ENCODE data around the gene JUP.

The JUP gene

DNA sequence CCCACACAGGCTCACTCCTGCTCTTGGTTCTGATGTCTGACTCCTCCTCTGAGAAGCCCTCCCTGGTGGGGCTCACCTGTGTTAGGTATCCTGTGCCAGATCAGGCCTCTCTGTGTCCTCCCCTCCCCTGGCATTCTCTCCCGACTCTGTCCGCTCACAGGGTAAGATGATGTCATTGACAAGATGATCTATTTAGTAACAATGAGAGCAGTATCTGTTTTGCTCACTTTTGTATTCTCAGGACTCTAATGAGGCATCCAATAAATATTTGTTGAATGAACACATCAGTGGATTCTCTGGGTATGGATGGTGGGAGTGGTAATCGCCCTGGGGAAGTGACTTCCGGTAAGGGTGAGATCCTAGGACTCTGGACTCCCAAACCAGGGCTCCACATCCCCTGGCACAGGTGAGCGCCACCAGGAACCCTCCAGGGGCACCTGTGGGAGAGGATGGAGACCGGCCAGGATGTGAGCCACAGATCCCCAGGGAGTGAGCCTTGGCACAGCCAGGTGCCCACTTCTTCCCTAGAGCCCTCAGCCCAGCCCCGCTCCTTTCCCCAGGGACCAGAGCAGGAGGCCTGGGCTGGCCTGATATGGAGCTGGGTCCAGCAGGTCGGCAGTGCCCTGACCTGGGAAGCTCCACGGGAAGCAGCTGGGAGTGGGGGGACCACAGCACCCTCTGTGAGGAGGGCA is 46.7 kb downstream of the JUP start:
- no peak overlapping the region for H3K27ac ChIP-seq (ENCODE audit: low read length)

DNA sequence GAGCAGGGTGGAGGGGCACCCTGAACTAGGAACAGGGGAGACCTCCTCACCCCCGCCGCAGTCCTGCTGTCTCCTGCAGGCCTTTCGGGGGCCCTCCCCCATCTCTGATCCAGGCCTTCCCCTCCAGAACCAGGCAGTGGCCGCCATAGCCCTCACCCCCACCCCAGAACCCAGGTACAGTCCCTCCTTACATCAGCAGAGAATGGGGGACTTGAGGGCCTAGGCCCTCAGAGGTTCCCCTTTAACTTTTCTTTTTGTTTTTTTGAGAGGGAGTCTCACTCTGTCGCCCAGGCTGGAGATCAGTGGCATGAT is 47.8 kb downstream of the JUP start:
- H3K36me3 ChIP-seq (ENCODE audit: control insufficient read depth, low read depth, low read length) = no peaks in the 10 kb centered on the region
- H3K9ac ChIP-seq (ENCODE audit: low read length) = peak overlapping the region; percentile 59
- H3K27me3 ChIP-seq (ENCODE audit: control insufficient read depth, insufficient read depth, low read length) = peaks cover 42% of the 10 kb centered on the region
- H3K4me1 ChIP-seq (ENCODE audit: control insufficient read depth, low read depth, low read length) = peaks cover 7% of the 10 kb centered on the region
- H3K9me3 ChIP-seq (ENCODE audit: control insufficient read depth, low read depth, low read length) = no peaks in the 10 kb centered on the region
- no peak overlapping the region for H3K4me3 ChIP-seq (ENCODE audit: low read length)
- H3K27ac ChIP-seq (ENCODE audit: low read length) = no peak overlapping the region

More for the DNA sequence above, 46.7 kb downstream of the JUP start:
- H3K4me3 ChIP-seq (ENCODE audit: low read length) = no peak overlapping the region
- H3K9me3 ChIP-seq (ENCODE audit: control insufficient read depth, low read depth, low read length) = no peaks in the 10 kb centered on the region
- no peaks in the 10 kb centered on the region for H3K36me3 ChIP-seq (ENCODE audit: control insufficient read depth, low read depth, low read length)
- no peak overlapping the region for H3K9ac ChIP-seq (ENCODE audit: low read length)
- peaks cover 32% of the 10 kb centered on the region for H3K27me3 ChIP-seq (ENCODE audit: control insufficient read depth, insufficient read depth, low read length)
- H3K4me1 ChIP-seq (ENCODE audit: control insufficient read depth, low read depth, low read length) = peaks cover 7% of the 10 kb centered on the region

DNA sequence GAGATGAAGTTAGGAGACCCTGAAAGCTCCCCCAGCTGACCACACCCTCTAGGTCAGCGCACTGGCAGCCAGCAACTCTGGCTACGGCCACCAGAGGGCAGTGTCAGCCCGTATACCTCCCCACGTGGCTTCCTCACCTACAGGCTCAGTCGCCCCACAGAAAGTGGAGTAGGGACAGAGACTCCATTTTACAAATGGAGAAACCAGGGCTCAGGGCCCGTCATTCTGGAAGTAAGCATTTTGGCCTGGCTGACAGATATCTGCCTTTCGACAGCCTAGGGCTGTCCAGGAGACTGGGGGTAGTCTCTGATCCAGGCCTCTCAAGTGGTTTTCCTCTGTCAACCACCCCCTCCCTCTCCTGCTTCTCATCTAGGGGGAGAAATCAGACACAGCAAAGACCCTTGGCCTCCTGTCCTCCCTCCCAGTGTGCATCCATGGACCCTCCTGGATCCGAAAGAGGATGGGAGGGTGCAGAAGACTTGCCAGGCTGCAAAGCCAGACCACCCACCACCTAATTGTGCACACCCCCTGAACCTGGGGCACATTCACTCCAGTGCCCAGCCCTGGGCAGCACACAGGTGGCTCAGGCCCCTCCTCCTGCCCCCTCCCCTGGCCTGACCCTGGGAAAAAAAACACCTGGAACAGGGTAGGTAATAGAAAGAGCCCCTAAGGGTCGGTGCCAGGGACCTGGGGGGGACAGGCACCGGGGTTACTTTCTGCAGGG is 48.3 kb downstream of the JUP start:
- no peak overlapping the region for H3K4me3 ChIP-seq (ENCODE audit: low read length)
- peak overlapping the region; percentile 59 for H3K9ac ChIP-seq (ENCODE audit: low read length)
- no peaks in the 10 kb centered on the region for H3K9me3 ChIP-seq (ENCODE audit: control insufficient read depth, low read depth, low read length)
- no peaks in the 10 kb centered on the region for H3K36me3 ChIP-seq (ENCODE audit: control insufficient read depth, low read depth, low read length)
- peaks cover 7% of the 10 kb centered on the region for H3K4me1 ChIP-seq (ENCODE audit: control insufficient read depth, low read depth, low read length)
- H3K27me3 ChIP-seq (ENCODE audit: control insufficient read depth, insufficient read depth, low read length) = peaks cover 47% of the 10 kb centered on the region
- H3K27ac ChIP-seq (ENCODE audit: low read length) = peak overlapping the region; percentile 58

DNA sequence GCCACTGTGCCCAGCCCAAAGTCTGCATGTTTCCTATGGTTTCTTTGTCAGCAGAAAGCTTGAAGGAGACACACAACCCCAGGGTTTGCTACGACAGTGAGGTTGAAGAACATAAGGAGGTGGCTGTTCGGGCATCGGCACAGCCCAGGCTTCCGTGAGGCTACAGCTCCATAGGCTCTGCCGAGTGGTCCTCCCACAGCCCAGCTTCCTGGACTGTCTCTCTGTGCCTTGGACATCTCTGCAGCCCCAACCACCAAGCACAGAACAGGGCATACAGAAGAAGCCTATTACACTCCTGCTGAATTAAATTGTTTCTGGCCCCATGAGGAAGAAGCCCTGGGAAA is 48.9 kb downstream of the JUP start:
- Histone ChIP-seq H3K9ac (ENCODE audit: low read length) (no peak overlapping the region), H3K4me1 (ENCODE audit: control insufficient read depth, low read depth, low read length) (peaks cover 7% of the 10 kb centered on the region), H3K4me3 (ENCODE audit: low read length) (no peak overlapping the region), H3K9me3 (ENCODE audit: control insufficient read depth, low read depth, low read length) (no peaks in the 10 kb centered on the region), H3K27ac (ENCODE audit: low read length) (no peak overlapping the region), H3K36me3 (ENCODE audit: control insufficient read depth, low read depth, low read length) (no peaks in the 10 kb centered on the region), H3K27me3 (ENCODE audit: control insufficient read depth, insufficient read depth, low read length) (peaks cover 53% of the 10 kb centered on the region)

DNA sequence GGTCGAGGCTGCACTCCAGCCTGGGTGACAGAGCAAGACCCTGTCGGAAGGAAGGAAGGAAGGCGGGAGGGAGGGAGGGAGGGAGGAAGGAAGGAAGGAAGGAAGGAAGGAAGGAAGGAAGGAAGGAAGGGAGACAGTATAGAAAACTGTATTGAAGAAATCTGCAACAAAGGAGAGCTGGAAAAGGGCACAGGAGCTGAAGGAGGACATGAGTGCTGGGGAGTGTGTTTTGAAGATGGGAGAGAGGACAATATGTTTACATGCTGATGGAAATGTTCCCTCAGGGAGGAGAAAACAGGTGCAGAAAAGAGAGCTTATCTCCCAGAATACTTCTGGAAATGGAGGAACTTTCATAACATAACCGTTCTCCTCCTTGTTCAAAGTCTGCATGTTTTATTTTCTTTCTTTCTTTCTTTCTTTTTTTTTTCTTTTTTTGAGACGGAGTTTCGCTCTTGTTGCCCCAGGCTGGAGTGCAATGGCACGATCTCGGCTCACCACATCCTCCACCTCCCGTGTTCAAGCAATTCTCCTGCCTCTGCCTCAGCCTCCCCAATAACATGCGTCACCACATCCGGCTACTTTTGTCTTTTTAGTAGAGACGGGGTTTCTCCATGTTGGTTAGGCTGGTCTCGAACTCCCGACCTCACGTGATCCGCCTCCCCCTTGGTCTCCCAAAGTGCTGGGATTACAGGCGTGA is 49.4 kb downstream of the JUP start:
- Histone ChIP-seq H3K4me3 (ENCODE audit: low read length) (no peak overlapping the region), H3K4me1 (ENCODE audit: control insufficient read depth, low read depth, low read length) (peaks cover 7% of the 10 kb centered on the region), H3K27me3 (ENCODE audit: control insufficient read depth, insufficient read depth, low read length) (peaks cover 58% of the 10 kb centered on the region)

DNA sequence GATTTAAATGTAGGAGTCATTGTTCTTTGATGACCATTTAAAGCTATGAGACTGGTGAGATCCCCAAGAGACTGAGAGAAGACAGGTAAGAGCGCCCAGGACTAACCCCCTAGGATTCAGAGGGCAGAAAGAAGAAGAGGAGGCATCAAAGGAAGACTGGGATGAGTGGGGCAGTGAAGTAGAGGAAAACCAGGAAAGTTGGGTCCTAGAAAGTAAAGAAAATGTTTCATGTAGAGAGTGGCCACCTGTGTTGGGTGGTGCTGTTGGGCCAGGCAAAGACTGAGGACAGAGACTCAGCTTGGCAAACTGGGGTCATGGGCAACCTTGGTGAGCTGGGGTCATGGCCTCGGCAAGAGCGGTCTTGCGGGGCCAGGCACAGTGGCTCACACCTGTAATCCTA is 50.8 kb downstream of the JUP start:
- Histone ChIP-seq H3K36me3 (ENCODE audit: control insufficient read depth, low read depth, low read length) (no peaks in the 10 kb centered on the region), H3K4me1 (ENCODE audit: control insufficient read depth, low read depth, low read length) (peaks cover 7% of the 10 kb centered on the region), H3K27ac (ENCODE audit: low read length) (no peak overlapping the region), H3K9ac (ENCODE audit: low read length) (no peak overlapping the region), H3K4me3 (ENCODE audit: low read length) (no peak overlapping the region), H3K9me3 (ENCODE audit: control insufficient read depth, low read depth, low read length) (no peaks in the 10 kb centered on the region), H3K27me3 (ENCODE audit: control insufficient read depth, insufficient read depth, low read length) (peaks cover 71% of the 10 kb centered on the region)

More for the DNA sequence above, 49.4 kb downstream of the JUP start:
- Histone ChIP-seq H3K27ac (ENCODE audit: low read length) (no peak overlapping the region), H3K36me3 (ENCODE audit: control insufficient read depth, low read depth, low read length) (no peaks in the 10 kb centered on the region), H3K9me3 (ENCODE audit: control insufficient read depth, low read depth, low read length) (no peaks in the 10 kb centered on the region), H3K9ac (ENCODE audit: low read length) (no peak overlapping the region)

DNA sequence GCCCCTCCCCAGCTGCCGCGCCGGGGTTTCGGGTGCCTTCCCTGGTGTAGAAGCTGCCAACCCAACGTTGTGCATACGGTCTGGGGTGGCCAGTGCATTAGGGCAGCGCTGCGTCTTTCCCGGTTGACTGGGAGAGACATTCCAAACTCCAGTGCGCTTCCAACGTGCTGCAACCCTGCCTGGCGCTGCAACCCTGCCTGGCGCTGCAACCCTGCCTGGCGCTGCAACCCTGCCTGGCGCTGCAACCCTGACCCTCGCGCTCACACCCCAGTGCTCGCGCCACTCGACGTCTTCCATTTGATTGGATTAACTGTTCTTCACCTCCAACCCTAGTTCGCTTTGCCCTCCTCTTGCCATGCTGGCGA is 51.6 kb downstream of the JUP start:
- H3K36me3 ChIP-seq (ENCODE audit: control insufficient read depth, low read depth, low read length) = no peaks in the 10 kb centered on the region
- H3K4me1 ChIP-seq (ENCODE audit: control insufficient read depth, low read depth, low read length) = peaks cover 7% of the 10 kb centered on the region
- no peak overlapping the region for H3K27ac ChIP-seq (ENCODE audit: low read length)
- peaks cover 71% of the 10 kb centered on the region for H3K27me3 ChIP-seq (ENCODE audit: control insufficient read depth, insufficient read depth, low read length)
- H3K9ac ChIP-seq (ENCODE audit: low read length) = peak overlapping the region; percentile 71
- H3K4me3 ChIP-seq (ENCODE audit: low read length) = peak overlapping the region; percentile 62
- H3K9me3 ChIP-seq (ENCODE audit: control insufficient read depth, low read depth, low read length) = no peaks in the 10 kb centered on the region

DNA sequence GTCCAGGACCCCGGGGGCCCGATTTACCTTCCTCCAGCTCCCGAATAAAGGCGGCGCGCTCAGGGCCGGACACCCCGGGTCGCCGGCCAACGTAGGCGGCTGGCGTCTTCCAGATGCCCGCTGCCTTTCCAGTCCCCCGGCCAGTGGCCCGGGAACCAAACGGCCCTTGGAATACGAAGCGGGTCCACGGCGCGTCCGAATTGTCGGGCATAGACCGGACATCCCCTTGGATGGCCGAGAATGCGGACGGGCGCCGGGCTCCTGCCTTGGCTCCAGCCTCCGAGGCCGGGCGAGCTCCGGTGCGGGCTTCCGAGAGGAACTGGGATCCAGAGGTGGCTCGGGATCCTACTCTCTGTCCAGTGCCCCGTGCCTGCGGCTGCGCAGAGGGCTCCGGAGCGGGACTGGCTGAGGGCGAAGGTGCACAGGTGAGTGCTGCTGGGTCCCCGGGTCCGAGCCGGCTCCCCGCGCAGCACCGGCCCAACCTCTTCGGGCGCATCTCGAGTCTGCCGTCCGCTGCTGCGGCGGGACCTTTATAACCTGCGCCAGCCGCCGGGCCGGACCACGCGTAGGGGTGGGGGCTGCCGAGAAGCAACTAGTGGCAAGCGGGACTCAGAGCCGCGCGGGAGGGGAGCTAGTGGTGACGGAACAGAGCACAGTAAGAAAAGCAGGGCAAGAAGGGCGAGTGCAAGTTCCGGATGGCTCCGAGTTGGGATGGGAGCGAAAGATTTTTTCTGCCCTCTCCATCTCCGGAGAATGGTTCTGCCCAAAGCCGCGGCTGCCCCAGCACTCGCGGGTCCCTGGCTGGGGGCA is 52.2 kb downstream of the JUP start, which contains the start of gene HAP1:
HAP1 (minus strand) TSS at position 505 of the 810 bp plus-strand sequence; CDS start at position 496, 9 bp downstream.
- Histone ChIP-seq H3K27ac (ENCODE audit: low read length) (no peak within 1 kb of the TSS), H3K4me3 (ENCODE audit: low read length) (peak within 1 kb of the TSS; percentile 62), H3K4me1 (ENCODE audit: control insufficient read depth, low read depth, low read length) (peaks cover 7% of the 10 kb centered on the region), H3K27me3 (ENCODE audit: control insufficient read depth, insufficient read depth, low read length) (peaks cover 71% of the 10 kb centered on the region), H3K9me3 (ENCODE audit: control insufficient read depth, low read depth, low read length) (no peaks in the 10 kb centered on the region), H3K36me3 (ENCODE audit: control insufficient read depth, low read depth, low read length) (no peaks in the 10 kb centered on the region), H3K9ac (ENCODE audit: low read length) (peak within 1 kb of the TSS; percentile 71)

DNA sequence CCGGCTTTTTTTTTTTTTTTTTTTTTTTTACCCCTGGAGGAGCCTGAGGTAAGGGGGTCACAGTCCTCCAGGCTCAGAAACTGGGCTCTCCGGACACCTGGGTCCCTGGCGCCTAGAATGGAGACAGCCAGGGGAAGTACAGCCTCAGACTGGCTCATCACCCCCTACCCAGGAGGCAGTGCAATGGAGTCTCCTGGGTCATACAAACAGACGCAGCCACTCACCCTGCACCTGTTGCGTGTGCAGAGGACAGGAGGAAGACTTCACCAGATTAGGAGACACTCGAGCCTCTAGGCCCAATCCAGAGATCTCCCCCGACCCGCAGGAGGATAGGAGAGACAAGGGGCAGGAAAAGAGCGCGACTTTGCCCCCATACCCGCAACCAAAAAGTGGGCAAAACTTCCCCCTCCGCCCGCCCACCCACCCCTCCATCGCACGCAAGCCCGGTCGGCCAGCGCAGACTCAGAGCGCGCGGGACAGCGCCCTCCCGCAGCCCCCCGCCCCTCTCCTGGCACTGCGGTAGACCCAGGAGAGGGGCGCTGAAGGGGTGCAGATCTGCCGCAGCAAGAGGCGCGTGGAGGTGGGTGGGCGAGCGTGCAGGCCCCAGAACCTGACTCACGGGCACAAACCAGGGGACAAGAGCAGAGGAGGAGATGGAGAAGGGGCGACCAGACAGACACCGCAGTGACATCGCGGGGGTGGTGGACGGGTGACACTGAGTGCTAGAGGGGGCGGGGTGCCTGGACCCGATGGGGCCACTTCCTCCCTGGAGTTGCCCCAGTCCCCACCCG is 53.0 kb downstream of the JUP start:
- H3K27ac ChIP-seq (ENCODE audit: low read length) = no peak overlapping the region
- H3K4me1 ChIP-seq (ENCODE audit: control insufficient read depth, low read depth, low read length) = peaks cover 5% of the 10 kb centered on the region
- peak overlapping the region; percentile 62 for H3K4me3 ChIP-seq (ENCODE audit: low read length)
- H3K9ac ChIP-seq (ENCODE audit: low read length) = peak overlapping the region; percentile 71
- no peaks in the 10 kb centered on the region for H3K36me3 ChIP-seq (ENCODE audit: control insufficient read depth, low read depth, low read length)
- peaks cover 71% of the 10 kb centered on the region for H3K27me3 ChIP-seq (ENCODE audit: control insufficient read depth, insufficient read depth, low read length)
- H3K9me3 ChIP-seq (ENCODE audit: control insufficient read depth, low read depth, low read length) = no peaks in the 10 kb centered on the region

DNA sequence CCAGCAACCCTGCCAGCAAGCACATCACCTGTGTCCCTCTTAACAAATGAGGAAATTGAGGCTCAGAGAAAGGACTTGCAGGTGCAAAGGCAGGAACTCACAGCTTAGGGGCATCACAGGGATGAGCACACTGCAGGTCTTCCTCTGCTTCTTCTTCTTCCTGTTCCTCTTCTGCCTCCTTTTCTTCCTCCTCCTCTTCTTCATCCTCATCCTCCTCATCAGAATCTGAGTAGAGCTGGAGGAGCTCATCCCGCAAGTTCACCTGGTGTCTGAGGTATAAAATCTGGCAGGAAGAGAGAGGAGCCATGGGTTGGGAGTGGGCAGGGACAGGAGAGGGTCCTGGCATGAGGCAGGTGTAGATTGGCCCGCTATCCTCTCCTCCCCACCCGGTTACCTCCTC is 54.7 kb downstream of the JUP start:
- Histone ChIP-seq H3K27me3 (ENCODE audit: control insufficient read depth, insufficient read depth, low read length) (peaks cover 60% of the 10 kb centered on the region), H3K27ac (ENCODE audit: low read length) (no peak overlapping the region), H3K4me1 (ENCODE audit: control insufficient read depth, low read depth, low read length) (no peaks in the 10 kb centered on the region), H3K9ac (ENCODE audit: low read length) (no peak overlapping the region), H3K4me3 (ENCODE audit: low read length) (no peak overlapping the region), H3K36me3 (ENCODE audit: control insufficient read depth, low read depth, low read length) (no peaks in the 10 kb centered on the region), H3K9me3 (ENCODE audit: control insufficient read depth, low read depth, low read length) (no peaks in the 10 kb centered on the region)

DNA sequence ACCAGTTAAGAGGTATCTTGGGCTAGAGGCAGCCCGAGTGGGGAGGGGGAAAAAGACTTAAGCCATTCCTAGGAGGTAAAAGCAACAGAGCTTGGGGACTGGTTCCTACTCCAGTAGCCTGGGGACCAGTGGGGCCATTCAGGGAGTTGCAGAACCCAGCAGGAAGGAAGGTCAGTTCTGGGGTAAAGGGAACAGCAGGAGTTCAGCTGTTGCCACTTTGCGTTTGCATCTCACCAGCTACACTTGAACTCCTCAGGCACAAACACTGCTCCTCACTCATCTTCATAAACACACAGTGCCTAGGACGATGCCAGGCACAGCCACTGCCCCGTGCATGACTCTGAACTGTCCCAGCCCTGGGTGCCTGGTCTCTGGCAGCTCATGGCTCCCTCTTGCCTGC is 56.0 kb downstream of the JUP start:
- no peak overlapping the region for H3K9ac ChIP-seq (ENCODE audit: low read length)
- H3K27ac ChIP-seq (ENCODE audit: low read length) = no peak overlapping the region

More for the DNA sequence above, 56.0 kb downstream of the JUP start:
- no peaks in the 10 kb centered on the region for H3K4me1 ChIP-seq (ENCODE audit: control insufficient read depth, low read depth, low read length)
- no peaks in the 10 kb centered on the region for H3K36me3 ChIP-seq (ENCODE audit: control insufficient read depth, low read depth, low read length)
- H3K27me3 ChIP-seq (ENCODE audit: control insufficient read depth, insufficient read depth, low read length) = peaks cover 46% of the 10 kb centered on the region
- no peak overlapping the region for H3K4me3 ChIP-seq (ENCODE audit: low read length)
- no peaks in the 10 kb centered on the region for H3K9me3 ChIP-seq (ENCODE audit: control insufficient read depth, low read depth, low read length)

All from iPS-18a (cell line).